Gastroesophageal sphincter (tissue), 3 donors: Measurements from ENCODE around the gene DHX34.

Experiments
- CTCF ChIP-seq, 4 experiments: fragments of 200-600 bp in 2 of 4; fragments of 450-650 bp in 2 of 4; sonication (generic) in 1 of 4; IDR thresholded peaks; one replicate each; pipeline ENCODE4 v1.5.1; 2017 to 2019; ENCODE audit warnings: antibody characterized with exemption in 4 of 4, mild to moderate bottlenecking in 2 of 4, moderate library complexity in 2 of 4
- EP300 ChIP-seq: sonication (generic); formaldehyde crosslinking; IDR thresholded peaks from one replicate; pipeline ENCODE4 v1.6.1; 2017; ENCODE audit warnings: antibody characterized with exemption, mild to moderate bottlenecking
- POLR2A ChIP-seq, 2 donors: fragments of 450-650 bp; IDR thresholded peaks; one replicate each; pipeline ENCODE4 v1.6.1; 2017; ENCODE audit warnings: antibody characterized with exemption in 2 of 2, mild to moderate bottlenecking in 2 of 2, moderate library complexity in 1 of 2
- POLR2AphosphoS5 ChIP-seq: sonication (generic); formaldehyde crosslinking; IDR thresholded peaks from one replicate; pipeline ENCODE4 v1.6.1; 2017; ENCODE audit warnings: antibody characterized with exemption

- TF ChIP-seq POLR2AphosphoS5 = no peak
- TF ChIP-seq POLR2A (IDR thresholded peaks at IDR 0.05) = no peak
- no peak for TF ChIP-seq CTCF (IDR thresholded peaks at IDR 0.05)
- TF ChIP-seq EP300 = no peak
These were observed 69.5 kb downstream of the DHX34 start for GRCh38 chr19:47418692-47419029.
